ENCODE measurements around the gene FERD3L. TPM values are rescaled to one million over a fixed set of nuclear protein-coding genes. Genes with fewer than 3 reads are reported as not detected.

Gene FERD3L
- total and polyA plus RNA-seq, 7 experiments from 2014 or later, result not detected

DNA sequence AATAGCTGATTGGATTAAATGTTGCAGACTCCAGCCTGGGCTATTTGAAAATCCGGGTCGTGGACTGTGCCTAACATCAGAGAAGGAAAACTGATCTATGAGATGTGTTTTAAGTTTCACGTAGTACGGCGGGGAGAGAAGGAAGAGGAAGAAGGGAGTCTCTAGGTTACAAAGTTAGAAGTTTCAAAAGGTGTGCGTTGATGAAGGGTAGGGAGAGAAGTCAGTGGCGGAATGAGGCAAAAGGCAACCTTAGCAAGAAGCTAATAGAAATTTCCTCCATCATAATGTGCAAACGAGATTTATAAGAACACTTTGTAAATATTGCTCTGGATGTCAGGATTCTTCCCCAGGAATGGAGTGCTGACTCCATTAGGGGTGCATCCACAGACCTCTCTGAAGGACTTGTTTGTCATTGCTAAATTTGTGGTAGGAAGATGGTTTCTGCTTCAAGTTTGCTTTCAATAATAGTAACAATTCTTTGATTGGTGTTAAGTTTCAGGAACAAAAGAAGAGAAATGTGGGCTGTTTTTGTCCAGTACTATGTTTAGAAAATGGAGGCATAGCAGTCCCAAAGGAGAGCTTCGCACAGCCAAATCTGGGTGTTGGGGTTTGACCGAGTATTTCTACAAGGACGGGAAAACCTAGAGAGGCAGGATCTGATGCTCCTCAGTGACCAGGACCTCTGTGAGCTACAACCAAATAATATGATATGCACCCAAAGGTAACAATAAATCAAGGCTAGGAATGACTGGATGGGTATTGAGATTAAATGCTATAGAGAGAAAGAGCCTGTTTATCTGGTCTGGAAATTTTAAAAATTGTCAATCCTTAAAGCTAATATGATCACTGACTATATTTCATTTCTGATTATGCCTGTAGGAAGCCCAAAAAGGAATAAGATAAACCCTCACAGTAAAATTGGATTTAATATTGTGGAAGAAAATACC is 35.9 kb downstream of the FERD3L start:
- peaks cover 92 to 97% (median 94%) of the 10 kb centered on the region in 5 donors for H3K27me3 Mint-ChIP-seq
- DNase-seq (no peak), ATAC-seq (no peak)
- peaks cover 9 to 17% of the 10 kb centered on the region in 2 donors for H3K27me3 ChIP-seq (ENCODE audit: control insufficient read depth in 2 of 2, insufficient read depth in 2 of 2, low read length in 2 of 2)
- POLR2A ChIA-PET, result no interaction called here
- H3K36me3 ChIP-seq (ENCODE audit: control insufficient read depth in 2 of 3, insufficient read depth in 3 of 3, low read length in 3 of 3), result no peaks in the 10 kb centered on the region
- H3K4me3 ChIP-seq (ENCODE audit: low read length), result no peak overlapping the region
- peaks cover 0 to 36% (median 13%) of the 10 kb centered on the region in 11 donors for H3K9me3 Mint-ChIP-seq
- intact Hi-C loops (cut with micrococcal nuclease), result no loop called here
- peaks cover 0 to 11% (median 2%) of the 10 kb centered on the region in 5 donors for H3K36me3 Mint-ChIP-seq
- H3K27ac ChIP-seq (ENCODE audit: low read depth, low read length), result no peak overlapping the region
- H3K9me3 ChIP-seq (ENCODE audit: control insufficient read depth in 2 of 3, low read length in 3 of 3), result no peaks in the 10 kb centered on the region
- no peaks in the 10 kb centered on the region for H3K4me1 ChIP-seq (ENCODE audit: control insufficient read depth in 2 of 2, insufficient read depth in 2 of 2, low read length in 2 of 2)
- H3K4me3 Mint-ChIP-seq, result no peak overlapping the region
- CTCF ChIA-PET, result no interaction called here
- H3K27ac Mint-ChIP-seq, result no peak overlapping the region
- peaks cover 0 to 10% (median 0%) of the 10 kb centered on the region in 7 donors for H3K4me1 Mint-ChIP-seq

- Histone ChIP-seq H3K27me3 (ENCODE audit: control insufficient read depth in 2 of 2, insufficient read depth in 2 of 2, low read length in 2 of 2) (peaks cover 4 to 14% of the 10 kb centered on the region in 2 donors), H3K27ac (ENCODE audit: low read depth, low read length) (no peak overlapping the region), H3K9me3 (ENCODE audit: control insufficient read depth in 2 of 3, low read length in 3 of 3) (no peaks in the 10 kb centered on the region), H3K4me3 (ENCODE audit: low read length) (no peak overlapping the region), H3K4me1 (ENCODE audit: control insufficient read depth in 2 of 2, insufficient read depth in 2 of 2, low read length in 2 of 2) (no peaks in the 10 kb centered on the region), H3K36me3 (ENCODE audit: control insufficient read depth in 2 of 3, insufficient read depth in 3 of 3, low read length in 3 of 3) (no peaks in the 10 kb centered on the region)
- Mint-ChIP-seq H3K36me3 (peaks cover 0 to 15% (median 2%) of the 10 kb centered on the region in 5 donors), H3K4me3 (peak overlapping the region in 1 of 10 donors; percentile 47), H3K9me3 (peaks cover 2 to 36% (median 16%) of the 10 kb centered on the region in 11 donors), H3K27me3 (peaks cover 84 to 95% (median 92%) of the 10 kb centered on the region in 5 donors), H3K4me1 (peaks cover 0 to 10% (median 0%) of the 10 kb centered on the region in 7 donors), H3K27ac (peak overlapping the region in 1 of 9 donors; percentile 60)
- ATAC-seq (no peak), DNase-seq (no peak)
- ChIA-PET POLR2A (no interaction called here), CTCF (no interaction called here)
- intact Hi-C loops (cut with micrococcal nuclease), result loop anchor here in 1 of 2 donors (2.0 kb wide), 1 partner anchor 37 kb away; the partner anchor contains the start of gene FERD3L
These were observed 37.7 kb downstream of the FERD3L start for GRCh38 chr7:19107356-19108146.

DNA sequence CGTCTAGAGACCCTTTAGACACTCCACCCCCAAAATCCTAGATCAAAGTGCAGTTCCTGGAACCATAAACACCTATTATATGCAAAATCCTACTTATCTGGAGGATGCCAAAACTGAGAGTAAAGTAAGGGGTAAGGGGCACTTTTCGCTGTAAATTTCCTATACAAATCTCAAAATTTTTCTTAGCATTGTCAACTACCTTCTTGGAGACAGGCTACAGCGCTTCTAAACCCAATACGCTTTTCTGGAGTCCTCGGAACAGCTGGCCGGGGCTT is 38.2 kb downstream of the FERD3L start:
- peaks cover 4 to 14% of the 10 kb centered on the region in 2 donors for H3K27me3 ChIP-seq (ENCODE audit: control insufficient read depth in 2 of 2, insufficient read depth in 2 of 2, low read length in 2 of 2)
- H3K27ac Mint-ChIP-seq, result no peak overlapping the region
- H3K36me3 Mint-ChIP-seq, result peaks cover 0 to 15% (median 2%) of the 10 kb centered on the region in 5 donors
- ChIA-PET CTCF (no interaction called here), POLR2A (no interaction called here)
- no peak overlapping the region for H3K27ac ChIP-seq (ENCODE audit: low read depth, low read length)
- H3K9me3 ChIP-seq (ENCODE audit: control insufficient read depth in 2 of 3, low read length in 3 of 3), result no peaks in the 10 kb centered on the region
- no peak for ATAC-seq
- DNase-seq, result no peak
- H3K4me1 Mint-ChIP-seq, result peaks cover 0 to 10% (median 0%) of the 10 kb centered on the region in 7 donors
- H3K4me3 Mint-ChIP-seq, result peak overlapping the region in 1 of 10 donors; percentile 5
- no peak overlapping the region for H3K4me3 ChIP-seq (ENCODE audit: low read length)
- intact Hi-C loops (cut with micrococcal nuclease), result loop anchor here in 1 of 2 donors (2.0 kb wide), 1 partner anchor 38 kb away; the partner anchor contains the start of gene FERD3L
- H3K9me3 Mint-ChIP-seq, result peaks cover 2 to 36% (median 16%) of the 10 kb centered on the region in 11 donors
- no peaks in the 10 kb centered on the region for H3K36me3 ChIP-seq (ENCODE audit: control insufficient read depth in 2 of 3, insufficient read depth in 3 of 3, low read length in 3 of 3)
- H3K4me1 ChIP-seq (ENCODE audit: control insufficient read depth in 2 of 2, insufficient read depth in 2 of 2, low read length in 2 of 2), result no peaks in the 10 kb centered on the region
- peaks cover 79 to 95% (median 92%) of the 10 kb centered on the region in 5 donors for H3K27me3 Mint-ChIP-seq

- H3K27me3 ChIP-seq (ENCODE audit: control insufficient read depth in 2 of 2, insufficient read depth in 2 of 2, low read length in 2 of 2), result peaks cover 4 to 9% of the 10 kb centered on the region in 2 donors
- intact Hi-C loops (cut with micrococcal nuclease), result loop anchor here in 1 of 2 donors (2.0 kb wide), 1 partner anchor 38 kb away; the partner anchor contains the start of gene FERD3L
- ChIA-PET POLR2A (no interaction called here), CTCF (no interaction called here)
- H3K27me3 Mint-ChIP-seq, result peaks cover 73 to 90% (median 87%) of the 10 kb centered on the region in 5 donors
- H3K4me1 Mint-ChIP-seq, result peaks cover 0 to 10% (median 0%) of the 10 kb centered on the region in 7 donors
- no peaks in the 10 kb centered on the region for H3K36me3 ChIP-seq (ENCODE audit: control insufficient read depth in 2 of 3, insufficient read depth in 3 of 3, low read length in 3 of 3)
- DNase-seq (no peak), ATAC-seq (no peak)
- H3K9me3 Mint-ChIP-seq, result peaks cover 2 to 32% (median 16%) of the 10 kb centered on the region in 11 donors
- peaks cover 0 to 15% (median 0%) of the 10 kb centered on the region in 5 donors for H3K36me3 Mint-ChIP-seq
- H3K27ac Mint-ChIP-seq, result peak overlapping the region in 1 of 9 donors; percentile 62
- H3K9me3 ChIP-seq (ENCODE audit: control insufficient read depth in 2 of 3, low read length in 3 of 3), result no peaks in the 10 kb centered on the region
- peak overlapping the region in 1 of 10 donors; percentile 5 for H3K4me3 Mint-ChIP-seq
- no peaks in the 10 kb centered on the region for H3K4me1 ChIP-seq (ENCODE audit: control insufficient read depth in 2 of 2, insufficient read depth in 2 of 2, low read length in 2 of 2)
- no peak overlapping the region for H3K27ac ChIP-seq (ENCODE audit: low read depth, low read length)
- H3K4me3 ChIP-seq (ENCODE audit: low read length), result no peak overlapping the region
These were observed 38.8 kb downstream of the FERD3L start for GRCh38 chr7:19106241-19107080.

GRCh38 chr7:19105546-19105945 is 39.7 kb downstream of the FERD3L start:
- POLR2A ChIA-PET, result no interaction called here
- H3K36me3 Mint-ChIP-seq, result peaks cover 0 to 15% (median 0%) of the 10 kb centered on the region in 5 donors
- Histone ChIP-seq H3K36me3 (ENCODE audit: control insufficient read depth in 2 of 3, insufficient read depth in 3 of 3, low read length in 3 of 3) (no peaks in the 10 kb centered on the region), H3K27me3 (ENCODE audit: control insufficient read depth in 2 of 2, insufficient read depth in 2 of 2, low read length in 2 of 2) (peaks cover 4 to 9% of the 10 kb centered on the region in 2 donors), H3K4me1 (ENCODE audit: control insufficient read depth in 2 of 2, insufficient read depth in 2 of 2, low read length in 2 of 2) (no peaks in the 10 kb centered on the region), H3K4me3 (ENCODE audit: low read length) (no peak overlapping the region), H3K9me3 (ENCODE audit: control insufficient read depth in 2 of 3, low read length in 3 of 3) (no peaks in the 10 kb centered on the region), H3K27ac (ENCODE audit: low read depth, low read length) (no peak overlapping the region)
- H3K4me3 Mint-ChIP-seq, result no peak overlapping the region
- intact Hi-C loops (cut with micrococcal nuclease), result no loop called here
- peaks cover 64 to 86% (median 78%) of the 10 kb centered on the region in 5 donors for H3K27me3 Mint-ChIP-seq
- H3K27ac Mint-ChIP-seq, result no peak overlapping the region
- ATAC-seq, result no peak
- H3K9me3 Mint-ChIP-seq, result peaks cover 2 to 25% (median 11%) of the 10 kb centered on the region in 11 donors
- H3K4me1 Mint-ChIP-seq, result peaks cover 0 to 10% (median 0%) of the 10 kb centered on the region in 7 donors
- CTCF ChIA-PET, result no interaction called here
- DNase-seq, result no peak

- no peak overlapping the region for H3K27ac Mint-ChIP-seq
- Histone ChIP-seq H3K36me3 (ENCODE audit: control insufficient read depth in 2 of 3, insufficient read depth in 3 of 3, low read length in 3 of 3) (no peaks in the 10 kb centered on the region), H3K27me3 (ENCODE audit: control insufficient read depth in 2 of 2, insufficient read depth in 2 of 2, low read length in 2 of 2) (peaks cover 4 to 9% of the 10 kb centered on the region in 2 donors), H3K4me3 (ENCODE audit: low read length) (no peak overlapping the region), H3K27ac (ENCODE audit: low read depth, low read length) (no peak overlapping the region), H3K9me3 (ENCODE audit: control insufficient read depth in 2 of 3, low read length in 3 of 3) (no peaks in the 10 kb centered on the region), H3K4me1 (ENCODE audit: control insufficient read depth in 2 of 2, insufficient read depth in 2 of 2, low read length in 2 of 2) (no peaks in the 10 kb centered on the region)
- peaks cover 57 to 82% (median 73%) of the 10 kb centered on the region in 5 donors for H3K27me3 Mint-ChIP-seq
- ChIA-PET POLR2A (no interaction called here), CTCF (no interaction called here)
- no peak overlapping the region for H3K4me3 Mint-ChIP-seq
- ATAC-seq (no peak), DNase-seq (no peak)
- H3K4me1 Mint-ChIP-seq, result peaks cover 0 to 10% (median 0%) of the 10 kb centered on the region in 7 donors
- H3K9me3 Mint-ChIP-seq, result peaks cover 2 to 22% (median 11%) of the 10 kb centered on the region in 11 donors
- intact Hi-C loops (cut with micrococcal nuclease), result no loop called here
- H3K36me3 Mint-ChIP-seq, result peaks cover 0 to 15% (median 0%) of the 10 kb centered on the region in 5 donors
These were observed 40.4 kb downstream of the FERD3L start for GRCh38 chr7:19104811-19105210.
